Breast epithelium (tissue), 3 donors: ENCODE data around the gene DPY19L1.

Source experiments
- CTCF ChIP-seq, 3 donors: fragments of 450-650 bp; IDR thresholded peaks; one replicate each; pipeline ENCODE4 v1.5.1; 2016 to 2017; ENCODE audit warnings: antibody characterized with exemption in 3 of 3, mild to moderate bottlenecking in 3 of 3, moderate library complexity in 3 of 3
- POLR2A ChIP-seq: fragments of 450-650 bp; IDR thresholded peaks from one replicate; pipeline ENCODE4 v1.6.1; 2016; ENCODE audit warnings: antibody characterized with exemption, mild to moderate bottlenecking, moderate library complexity

- TF ChIP-seq CTCF (IDR thresholded peaks at IDR 0.05) (no peak), POLR2A (no peak)
Measured at GRCh38 chr7:34991938-34992840, 45.1 kb downstream of the DPY19L1 start.
